ENCODE data around the gene PGA3.
"Not testable (repeated sequence)": the region's sequence is repeated elsewhere in the genome, so short reads cannot be mapped to it uniquely, and the experiment has no call there.

PGA3 gene

DNA sequence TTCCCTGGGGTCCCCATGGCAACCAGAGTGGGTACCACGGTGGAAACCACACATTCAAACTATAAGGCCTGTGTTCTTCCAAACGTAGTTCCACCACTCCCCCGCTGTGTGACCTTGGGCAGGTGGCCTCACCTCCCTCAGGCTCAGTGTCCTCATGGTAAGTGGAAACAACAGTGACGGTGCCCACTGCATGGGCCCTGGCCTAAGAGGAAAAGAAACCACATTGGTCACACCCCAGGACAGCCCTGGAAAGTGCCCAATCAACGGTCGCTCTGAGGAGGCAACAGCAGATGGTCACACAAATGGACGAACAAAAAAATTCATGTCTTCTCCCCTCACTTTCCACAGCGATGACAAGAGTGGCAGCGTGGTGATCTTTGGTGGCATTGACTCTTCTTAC is 44.8 kb downstream of the PGA3 start:
- not testable (repeated sequence) for DNase-seq (ENCODE audit: low read depth in 2 of 3, low spot score in 2 of 3)

DNA sequence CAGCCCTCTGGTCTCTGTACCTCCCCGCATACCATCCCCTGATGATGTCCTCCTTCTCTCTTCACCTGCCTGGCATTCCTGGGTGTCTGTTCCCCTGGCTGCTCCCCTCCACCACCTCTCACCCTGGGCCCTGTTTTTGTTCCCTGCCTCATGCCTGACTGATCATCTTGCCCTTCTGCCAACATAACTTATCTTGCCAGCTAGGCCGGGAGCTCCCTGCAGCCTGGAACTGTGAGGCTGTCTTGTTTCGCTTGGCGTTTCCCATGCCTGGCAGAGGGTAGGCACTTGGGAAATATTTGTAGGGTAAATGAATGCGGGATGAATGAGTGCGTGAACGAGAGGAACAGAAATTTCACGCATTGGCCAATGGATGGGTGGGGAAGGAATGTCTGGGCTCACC is 45.9 kb downstream of the PGA3 start:
- not testable (repeated sequence) for DNase-seq (ENCODE audit: low read depth in 2 of 3, low spot score in 2 of 3)

DNA sequence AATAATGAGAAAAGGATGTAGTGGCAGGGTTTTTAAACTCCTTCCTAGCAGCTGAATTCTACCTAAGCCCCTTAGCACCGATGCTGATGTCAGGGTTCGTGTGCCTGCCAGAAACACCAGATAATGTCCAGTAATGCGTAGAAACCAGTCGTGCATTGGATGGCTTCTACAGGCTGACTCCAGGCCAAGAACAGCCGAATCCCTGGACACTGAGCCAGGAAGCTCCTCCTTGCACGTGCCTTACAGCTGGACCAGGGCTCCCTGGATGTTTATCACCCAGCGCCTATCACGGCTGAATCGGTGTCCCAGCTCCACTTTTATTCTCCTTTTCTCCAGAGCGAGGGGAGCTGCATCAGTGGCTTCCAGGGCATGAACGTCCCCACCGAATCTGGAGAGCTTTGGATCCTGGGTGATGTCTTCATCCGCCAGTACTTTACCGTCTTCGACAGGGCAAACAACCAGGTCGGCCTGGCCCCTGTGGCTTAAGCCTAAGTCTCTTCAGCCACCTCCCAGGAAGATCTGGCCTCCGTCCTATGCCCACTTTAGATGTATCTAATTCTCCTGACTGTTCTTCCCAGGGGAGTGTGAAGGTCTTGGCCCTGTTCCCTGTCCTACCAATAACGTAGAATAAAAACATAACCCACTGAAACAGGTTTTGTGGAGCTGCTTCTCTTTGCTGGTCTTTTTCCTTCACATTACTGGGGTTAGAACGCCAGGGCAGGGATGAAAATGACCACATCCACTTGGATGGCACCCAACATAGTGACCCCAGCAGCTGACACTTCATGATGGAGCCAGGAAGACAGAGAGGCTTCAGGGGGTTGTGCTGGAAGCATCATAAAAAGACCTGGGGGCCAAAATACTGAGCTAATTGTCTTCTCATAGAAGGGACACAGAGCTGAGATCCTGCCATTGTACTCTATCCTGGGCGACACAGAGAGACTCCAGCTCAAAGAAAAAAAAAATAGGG is 47.8 kb downstream of the PGA3 start:
- DNase-seq (ENCODE audit: low read depth in 2 of 3, low spot score in 2 of 3) = not testable (repeated sequence)

DNA sequence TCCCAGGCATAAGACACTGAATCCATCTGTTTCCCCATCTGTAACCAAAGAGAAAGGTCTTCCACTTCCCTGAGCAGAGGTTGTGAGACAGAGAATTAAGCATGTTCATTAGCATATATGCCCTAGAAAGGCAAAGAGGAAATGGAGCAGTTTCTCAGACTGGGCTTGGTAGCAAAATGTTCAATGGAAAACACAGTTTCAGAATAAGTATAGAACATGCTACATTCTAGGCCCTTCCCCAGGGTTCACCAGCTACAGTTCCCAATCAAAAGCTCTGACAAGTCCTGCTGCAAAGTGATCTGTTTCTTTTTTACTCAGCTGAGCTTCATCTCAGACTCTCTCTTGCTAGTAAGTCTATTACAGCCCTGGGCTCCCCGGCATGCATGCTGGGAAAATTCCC is 49.0 kb downstream of the PGA3 start:
- not testable (repeated sequence) for DNase-seq (ENCODE audit: low read depth in 2 of 3, low spot score in 2 of 3)

- peak; percentile 31 to 44 (median 39) for DNase-seq (ENCODE audit: low read depth in 2 of 3, low spot score in 2 of 3)
Measured at GRCh38 chr11:61254403-61255025, 51.2 kb downstream of the PGA3 start.

GRCh38 chr11:61256710-61257482 is 53.6 kb downstream of the PGA3 start:
- no peak for DNase-seq (ENCODE audit: low read depth in 2 of 3, low spot score in 2 of 3)

- DNase-seq (ENCODE audit: low read depth in 2 of 3, low spot score in 2 of 3) = no peak
Measured at GRCh38 chr11:61258546-61258945, 55.2 kb downstream of the PGA3 start.

DNA sequence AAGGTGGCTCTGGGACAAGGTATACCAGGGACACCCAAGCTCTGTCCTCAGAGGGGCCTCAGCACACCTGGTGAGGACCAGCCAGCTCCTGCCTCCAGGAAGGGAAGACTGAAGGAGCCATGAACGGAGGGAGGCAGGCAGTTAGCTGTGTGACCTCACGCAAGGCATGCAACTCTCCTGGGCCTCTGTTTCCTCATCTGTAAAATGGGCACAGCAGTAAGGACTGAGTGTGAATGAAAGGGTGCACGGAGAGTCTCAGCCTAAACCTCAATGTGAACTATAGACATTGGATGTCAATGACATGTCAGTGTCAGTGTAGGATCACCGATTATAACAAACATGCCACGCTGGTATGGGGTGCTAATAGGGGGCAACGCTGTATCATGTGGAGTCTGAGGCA is 56.0 kb downstream of the PGA3 start:
- no peak for DNase-seq (ENCODE audit: low read depth in 2 of 3, low spot score in 2 of 3)

Data from activated CD8-positive, alpha-beta memory T cell treated with anti-CD3 and anti-CD28 coated beads for 48 hours (primary cell).